Neural cell (in vitro differentiated cells): ENCODE results near the gene POU6F2.

ENCODE experiments used
- CTCF ChIP-seq: fragments of 450-650 bp; IDR thresholded peaks from 2 replicates; pipeline ENCODE4 v1.5.1; 2014; ENCODE audit warnings: antibody characterized with exemption, mild to moderate bottlenecking, moderate library complexity; ENCODE audit not compliant: poor library complexity, severe bottlenecking
- EP300 ChIP-seq: fragments of 450-650 bp; conservative IDR thresholded peaks from 2 replicates; pipeline ENCODE4 v1.6.1; 2014; ENCODE audit warnings: antibody characterized with exemption, mild to moderate bottlenecking, moderate library complexity; ENCODE audit not compliant: poor library complexity, severe bottlenecking
- EZH2 ChIP-seq: fragments of 200-600, 300-800 bp; shearing (Covaris generic), sonication (generic); IDR thresholded peaks from 2 replicates; pipeline ENCODE4 v1.6.1; 2014; ENCODE audit warnings: antibody characterized with exemption, low read length, borderline replicate concordance, mild to moderate bottlenecking; ENCODE audit not compliant: insufficient read depth, poor library complexity, severe bottlenecking
- MXI1 ChIP-seq: fragments of 450-650 bp; conservative IDR thresholded peaks from 2 replicates; pipeline ENCODE4 v1.6.1; 2014; ENCODE audit warnings: antibody characterized with exemption, mild to moderate bottlenecking; ENCODE audit not compliant: poor library complexity, severe bottlenecking
- POLR2AphosphoS5 ChIP-seq: IDR thresholded peaks from 2 replicates; pipeline ENCODE4 v1.6.1; 2012
- RAD21 ChIP-seq: fragments of 450-650 bp; conservative IDR thresholded peaks from 2 replicates; pipeline ENCODE4 v1.6.1; 2014; ENCODE audit warnings: antibody characterized with exemption, mild to moderate bottlenecking, moderate library complexity
- REST ChIP-seq: IDR thresholded peaks from 2 replicates; pipeline ENCODE4 v1.6.1; 2012; ENCODE audit warnings: borderline replicate concordance
- SMC3 ChIP-seq: fragments of 450-650 bp; conservative IDR thresholded peaks from 2 replicates; pipeline ENCODE4 v1.6.1; 2014; ENCODE audit warnings: antibody characterized with exemption, mild to moderate bottlenecking, moderate library complexity; ENCODE audit not compliant: poor library complexity
- TAF1 ChIP-seq: IDR thresholded peaks from 2 replicates; pipeline ENCODE4 v1.6.1; 2012; ENCODE audit warnings: low read depth

GRCh38 chr7:39461263-39461820 lies 483.6 kb downstream of the POU6F2 start:
- TF ChIP-seq CTCF (no peak), EZH2 (no peak), EP300 (no peak), POLR2AphosphoS5 (no peak), SMC3 (no peak), TAF1 (no peak), RAD21 (no peak), REST (no peak), MXI1 (no peak)
